ENCODE data around the gene MINAR2.

Gene MINAR2

DNA sequence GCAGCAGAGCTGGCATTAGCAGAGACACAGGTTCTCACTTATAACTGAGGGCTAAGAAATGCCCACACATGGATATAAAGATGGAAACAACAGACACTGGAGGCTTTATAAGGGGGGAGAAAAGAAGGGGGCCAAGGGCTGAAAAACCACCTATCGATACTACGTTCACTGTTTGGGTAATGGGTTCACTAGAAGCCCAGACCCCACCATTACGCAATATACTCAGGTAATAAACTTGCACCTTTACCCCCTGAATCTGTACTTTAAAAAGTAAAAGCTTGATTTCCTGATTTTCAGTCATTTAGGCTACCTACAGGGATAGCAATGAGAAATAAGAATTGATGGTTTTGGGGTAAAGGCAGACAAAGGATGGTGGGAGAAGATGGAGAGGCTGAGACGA, 1.9 kb upstream of the MINAR2 start:
- H3K27ac ChIP-seq (ENCODE audit: low read depth, low read length) = no peak overlapping the region
- H3K9ac ChIP-seq (ENCODE audit: low read length) = no peak overlapping the region
- no peak overlapping the region for H3K4me3 ChIP-seq (ENCODE audit: insufficient read depth, low read length, poor library complexity, severe bottlenecking)
- no peaks in the 10 kb centered on the region for H3K9me3 ChIP-seq (ENCODE audit: insufficient read depth, low read length)
- H3K4me2 ChIP-seq (ENCODE audit: low read depth, low read length, poor library complexity, severe bottlenecking) = no peak overlapping the region
- TF ChIP-seq, protein P1, sequence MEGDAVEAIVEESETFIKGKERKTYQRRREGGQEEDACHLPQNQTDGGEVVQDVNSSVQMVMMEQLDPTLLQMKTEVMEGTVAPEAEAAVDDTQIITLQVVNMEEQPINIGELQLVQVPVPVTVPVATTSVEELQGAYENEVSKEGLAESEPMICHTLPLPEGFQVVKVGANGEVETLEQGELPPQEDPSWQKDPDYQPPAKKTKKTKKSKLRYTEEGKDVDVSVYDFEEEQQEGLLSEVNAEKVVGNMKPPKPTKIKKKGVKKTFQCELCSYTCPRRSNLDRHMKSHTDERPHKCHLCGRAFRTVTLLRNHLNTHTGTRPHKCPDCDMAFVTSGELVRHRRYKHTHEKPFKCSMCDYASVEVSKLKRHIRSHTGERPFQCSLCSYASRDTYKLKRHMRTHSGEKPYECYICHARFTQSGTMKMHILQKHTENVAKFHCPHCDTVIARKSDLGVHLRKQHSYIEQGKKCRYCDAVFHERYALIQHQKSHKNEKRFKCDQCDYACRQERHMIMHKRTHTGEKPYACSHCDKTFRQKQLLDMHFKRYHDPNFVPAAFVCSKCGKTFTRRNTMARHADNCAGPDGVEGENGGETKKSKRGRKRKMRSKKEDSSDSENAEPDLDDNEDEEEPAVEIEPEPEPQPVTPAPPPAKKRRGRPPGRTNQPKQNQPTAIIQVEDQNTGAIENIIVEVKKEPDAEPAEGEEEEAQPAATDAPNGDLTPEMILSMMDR (IDR thresholded peaks at IDR 0.05; ENCODE audit: insufficient read depth, low read length, poor library complexity, severe bottlenecking) = no peak
- TF ChIP-seq EZH2phosphoT487 (conservative IDR thresholded peaks at IDR 0.05; ENCODE audit: low read length) = no peak
- no peaks in the 10 kb centered on the region for H3K79me2 ChIP-seq (ENCODE audit: insufficient read depth, low read length)
- H3K27me3 ChIP-seq (ENCODE audit: low read length) = no peaks in the 10 kb centered on the region
- H3K36me3 ChIP-seq (ENCODE audit: low read length) = no peaks in the 10 kb centered on the region
- H3F3A ChIP-seq (ENCODE audit: insufficient read depth) = no peaks in the 10 kb centered on the region
- H2AFZ ChIP-seq (ENCODE audit: low read depth, low read length, severe bottlenecking) = no peak overlapping the region
- no peaks in the 10 kb centered on the region for H4K20me1 ChIP-seq (ENCODE audit: low read depth, low read length)
- H3K9me2 ChIP-seq (replicated peaks; ENCODE audit: insufficient read depth, low read length) = no peaks in the 10 kb centered on the region

DNA sequence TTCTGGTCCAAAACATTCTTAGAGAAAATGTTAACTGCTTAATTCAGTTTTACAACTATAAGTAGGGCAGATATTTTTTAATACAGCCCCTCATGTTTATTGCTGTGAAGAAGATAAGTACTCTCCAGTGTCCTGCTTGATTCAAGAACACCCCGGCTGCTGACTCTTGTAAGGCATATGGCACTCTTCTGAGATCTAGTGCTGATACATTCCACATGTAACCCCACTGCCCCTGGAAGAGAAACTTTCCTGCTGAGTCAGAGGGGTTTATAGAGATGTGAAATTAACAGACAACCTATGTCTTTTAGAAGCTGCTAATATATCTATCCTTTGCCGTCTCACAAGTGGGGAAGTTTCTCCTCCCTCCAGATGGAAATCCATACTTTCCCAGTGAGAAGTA, 1.0 kb upstream of the MINAR2 start:
- no peaks in the 10 kb centered on the region for H3K27me3 ChIP-seq (ENCODE audit: low read length)
- TF ChIP-seq EZH2phosphoT487 (conservative IDR thresholded peaks at IDR 0.05; ENCODE audit: low read length) = no peak
- TF ChIP-seq, protein P1 (IDR thresholded peaks at IDR 0.05; ENCODE audit: insufficient read depth, low read length, poor library complexity, severe bottlenecking) = no peak
- no peak overlapping the region for H2AFZ ChIP-seq (ENCODE audit: low read depth, low read length, severe bottlenecking)

DNA sequence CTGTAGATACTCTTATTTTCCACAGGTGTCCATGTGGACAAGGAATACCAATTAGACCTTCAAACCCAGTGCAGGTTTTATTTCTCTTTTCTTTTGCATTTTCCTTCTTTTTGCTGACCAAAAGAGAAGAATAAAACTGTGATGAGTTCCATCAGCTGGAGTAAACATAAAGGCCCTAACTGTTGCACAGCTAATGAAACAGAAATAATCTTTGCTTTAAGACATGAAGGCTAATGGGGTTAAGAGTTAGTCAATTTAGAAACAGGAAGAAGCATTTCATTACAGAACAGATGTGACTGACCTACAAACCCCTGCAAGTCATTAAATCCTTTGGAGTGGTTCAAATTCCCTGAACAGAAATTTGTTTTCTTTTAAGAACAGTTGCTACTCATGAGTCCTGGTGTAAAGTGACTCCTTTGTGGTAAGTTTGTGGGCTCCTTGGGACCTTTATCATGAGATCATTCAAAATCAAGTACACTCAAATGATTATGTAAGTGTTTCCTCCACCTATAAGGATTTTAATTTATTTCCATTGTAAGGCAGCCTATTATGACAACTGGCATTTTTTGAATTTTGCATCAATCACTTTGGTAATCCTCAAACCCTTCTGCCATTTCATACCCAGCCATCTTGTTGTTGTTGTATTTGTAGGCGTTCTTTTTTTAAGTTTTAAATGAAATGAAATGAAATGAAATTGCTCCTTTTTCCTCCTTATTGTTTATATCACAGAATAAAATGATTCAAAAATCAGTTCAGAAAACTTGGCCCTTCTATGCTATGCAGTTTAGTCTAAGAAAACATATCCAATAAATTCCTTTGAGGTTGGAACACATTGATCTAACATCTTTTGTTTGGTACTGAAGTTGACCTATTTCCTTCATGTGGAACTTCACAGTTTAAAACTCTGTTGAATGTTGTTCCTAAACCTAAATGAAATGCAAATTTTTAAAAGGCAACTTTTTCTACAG, 1.3 kb downstream of the MINAR2 start:
- Histone ChIP-seq H2AFZ (ENCODE audit: low read depth, low read length, severe bottlenecking) (no peak overlapping the region), H3K4me3 (ENCODE audit: insufficient read depth, low read length, poor library complexity, severe bottlenecking) (no peak overlapping the region), H3K9me3 (ENCODE audit: insufficient read depth, low read length) (no peaks in the 10 kb centered on the region), H3K9me2 (replicated peaks; ENCODE audit: insufficient read depth, low read length) (no peaks in the 10 kb centered on the region), H3K9ac (ENCODE audit: low read length) (no peak overlapping the region), H3K27ac (ENCODE audit: low read depth, low read length) (no peak overlapping the region), H3K27me3 (ENCODE audit: low read length) (no peaks in the 10 kb centered on the region), H3K79me2 (ENCODE audit: insufficient read depth, low read length) (no peaks in the 10 kb centered on the region), H3K36me3 (ENCODE audit: low read length) (no peaks in the 10 kb centered on the region), H3K4me2 (ENCODE audit: low read depth, low read length, poor library complexity, severe bottlenecking) (no peak overlapping the region), H4K20me1 (ENCODE audit: low read depth, low read length) (no peaks in the 10 kb centered on the region), H3F3A (ENCODE audit: insufficient read depth) (no peaks in the 10 kb centered on the region)
- TF ChIP-seq, protein P1 (IDR thresholded peaks at IDR 0.05; ENCODE audit: insufficient read depth, low read length, poor library complexity, severe bottlenecking) = no peak
- TF ChIP-seq EZH2phosphoT487 (conservative IDR thresholded peaks at IDR 0.05; ENCODE audit: low read length) = no peak

More for the DNA sequence above, 1.0 kb upstream of the MINAR2 start:
- no peaks in the 10 kb centered on the region for H3K9me3 ChIP-seq (ENCODE audit: insufficient read depth, low read length)
- H3K9ac ChIP-seq (ENCODE audit: low read length) = no peak overlapping the region
- H3K9me2 ChIP-seq (replicated peaks; ENCODE audit: insufficient read depth, low read length) = no peaks in the 10 kb centered on the region
- no peak overlapping the region for H3K4me3 ChIP-seq (ENCODE audit: insufficient read depth, low read length, poor library complexity, severe bottlenecking)
- no peaks in the 10 kb centered on the region for H3K79me2 ChIP-seq (ENCODE audit: insufficient read depth, low read length)
- no peaks in the 10 kb centered on the region for H3K36me3 ChIP-seq (ENCODE audit: low read length)
- no peak overlapping the region for H3K27ac ChIP-seq (ENCODE audit: low read depth, low read length)
- no peaks in the 10 kb centered on the region for H3F3A ChIP-seq (ENCODE audit: insufficient read depth)
- H3K4me2 ChIP-seq (ENCODE audit: low read depth, low read length, poor library complexity, severe bottlenecking) = no peak overlapping the region
- no peaks in the 10 kb centered on the region for H4K20me1 ChIP-seq (ENCODE audit: low read depth, low read length)

Measured in SU-DHL-6 (cell line).